K562 treated with DMSO at 1 percent for 4 hours (cell line): ENCODE results near the gene PRIM2. TPM values are rescaled to one million over a fixed set of nuclear protein-coding genes. Genes with fewer than 3 reads are reported as not detected.

Experiments
- total RNA-seq: library from RNA; unstranded; fragments of 300-600 nt; gene quantifications from 2 replicates; pipeline ENCODE4 v1.2.3, GENCODE V29; 2022; ENCODE audit not compliant: insufficient read depth

The PRIM2 gene
- total RNA-seq = 13.9 and 15.1 TPM in 2 replicates

GRCh38 chr6:57317060-57317943 is at the start of gene PRIM2:
Gene PRIM2 (plus strand): TSS chr6:57317630. CDS start chr6:57318446, 816 bp downstream.

Other genes with a start within 250 kb of the PRIM2 start
- 17.4 and 18.0 TPM in 2 replicates for gene ZNF451, start 227.4 kb upstream of the PRIM2 start, total RNA-seq
- gene BAG2, start 145.3 kb upstream of the PRIM2 start, total RNA-seq = 4.7 and 5.4 TPM in 2 replicates
- gene RAB23, start 95.3 kb upstream of the PRIM2 start, total RNA-seq = 7.5 and 10.1 TPM in 2 replicates